PFSK-1 (cell line): ENCODE data around the gene PTGDR2.

Source experiments
- FOXP2 ChIP-seq: optimal IDR thresholded peaks from 2 replicates; pipeline ENCODE3; 2011; ENCODE audit warnings: borderline replicate concordance, control low read depth, inconsistent platforms; ENCODE audit not compliant: insufficient read depth; ENCODE audit errors: extremely low read length, extremely low read depth
- POLR2AphosphoS5 ChIP-seq: IDR thresholded peaks from 2 replicates; pipeline ENCODE4 v1.6.1; 2012; ENCODE audit warnings: low read depth, mild to moderate bottlenecking, control low read depth, low read length, moderate library complexity
- REST ChIP-seq, 2 experiments: IDR thresholded peaks; 2 replicates each; pipeline versions ENCODE4 v1.6.1 to v1.8.0; 2011 to 2012; ENCODE audit warnings: low read depth in 2 of 2, low read length in 2 of 2, control low read depth in 1 of 2, inconsistent platforms in 1 of 2, mild to moderate bottlenecking in 1 of 2, moderate library complexity in 1 of 2; ENCODE audit not compliant: insufficient read depth in 1 of 2
- SIN3A ChIP-seq: IDR thresholded peaks from 2 replicates; pipeline ENCODE4 v1.6.1; 2012; ENCODE audit warnings: mild to moderate bottlenecking, low read length, moderate library complexity, borderline replicate concordance; ENCODE audit not compliant: insufficient read depth
- TAF1 ChIP-seq: IDR thresholded peaks from 2 replicates; pipeline ENCODE4 v1.6.1; 2012; ENCODE audit warnings: low read length, control low read depth, borderline replicate concordance; ENCODE audit not compliant: insufficient read depth

GRCh38 chr11:60854140-60854846, 1.5 kb downstream of the PTGDR2 start:
- no peak for TF ChIP-seq POLR2AphosphoS5
- no peak for TF ChIP-seq TAF1
- no peak for TF ChIP-seq SIN3A
- no peak for TF ChIP-seq FOXP2
- no peak for TF ChIP-seq REST (IDR thresholded peaks at IDR 0.05; ENCODE audit: insufficient read depth in 1 of 2, low read depth in 2 of 2, low read length in 2 of 2)
